Body of pancreas (tissue), 4 donors: Measurements from ENCODE around the gene MED22. TPM values are rescaled to one million over a fixed set of nuclear protein-coding genes. Genes with fewer than 3 reads are reported as not detected.
A peak's percentile ranks its signal among the peaks of the same experiment; 100 is the strongest.

Experiments used
- ATAC-seq: fragments of 150-250 bp; one replicate; pipeline ENCODE4 v1.9.1; 2016
- DNase-seq, 4 donors: peaks; one replicate each; pipeline ENCODE4 v3.0.0-alpha.2; 2019
- H3K27ac ChIP-seq, 4 donors: fragments of 200-600 bp; sonication (generic); 1 replicate in 3 of 4; 2 replicates in 1 of 4; pipeline versions ENCODE4 v1.5.1 to v1.6.1; 2016 to 2019; ENCODE audit warnings: mild to moderate bottlenecking in 1 of 4, mixed read lengths in 1 of 4, moderate library complexity in 1 of 4
- H3K27me3 ChIP-seq, 2 donors: fragments of 200-600 bp; sonication (generic); one replicate each; pipeline ENCODE4 v1.6.0; 2016; ENCODE audit warnings: mild to moderate bottlenecking in 1 of 2
- H3K36me3 ChIP-seq, 2 donors: fragments of 200-600 bp; sonication (generic); replicated peaks in 1 of 2; 2 replicates each; pipeline ENCODE4 v1.5.1; 2016; ENCODE audit warnings: low read depth in 2 of 2; ENCODE audit not compliant: insufficient read depth in 1 of 2
- H3K4me1 ChIP-seq: fragments of 200-600 bp; sonication (generic); one replicate; pipeline ENCODE4 v1.6.0; 2016
- H3K4me3 ChIP-seq, 2 donors: fragments of 200-600 bp; sonication (generic); 1 replicate in 1 of 2; 2 replicates in 1 of 2; pipeline ENCODE4 v1.5.1; 2016 to 2019
- H3K9me3 ChIP-seq, 3 donors: fragments of 200-600 bp; sonication (generic); 1 replicate in 2 of 3; 2 replicates in 1 of 3; pipeline ENCODE4 v1.5.1; 2016
- CTCF ChIP-seq, 7 experiments: fragments of 450-650 bp in 4 of 7; fragments of 200-600 bp in 3 of 7; sonication (generic) in 3 of 7; IDR thresholded peaks; one replicate each; pipeline ENCODE4 v1.5.1; 2016 to 2019; ENCODE audit warnings: antibody characterized with exemption in 7 of 7
- POLR2A ChIP-seq, 3 donors: fragments of 450-650 bp; IDR thresholded peaks; one replicate each; pipeline ENCODE4 v1.6.1; 2016; ENCODE audit warnings: antibody characterized with exemption in 3 of 3, mild to moderate bottlenecking in 2 of 3
- WGBS, 2 donors: methylation state at CpG; one replicate each; pipeline ENCODE4 v1.1.5; 2017; 5-methylcytosine and 5-hydroxymethylcytosine counted together
- intact Hi-C: fragments of 100-400 bp; cut with DNase I; formaldehyde crosslinking; loops from one replicate; pipeline ENCODE4 v1.15.1; 2023
- total RNA-seq, 2 donors: library from RNA; depleted of rRNA; stranded (reverse); fragments of >200 nt; gene quantifications; one replicate each; pipeline ENCODE4 v1.1.0, GENCODE V29; 2016

MED22 gene
- total RNA-seq, 2 donors from 2014 or later, result 15.8 to 16.3 TPM

- DNase-seq, result no peak
- intact Hi-C loops, result loop anchor here (10.0 kb wide), 2 partner anchors 152 to 298 kb away; partner anchors contain the start of gene GTF3C5
These were observed 14.9 kb downstream of the MED22 start for GRCh38 chr9:133333011-133333410.

GRCh38 chr9:133332381-133332730 lies 15.6 kb downstream of the MED22 start:
- WGBS, 2 donors, result 88 to 90% methylated on average over 18 of the region's 20 CpGs

More at GRCh38 chr9:133333011-133333410, 14.9 kb downstream of the MED22 start:
- Histone ChIP-seq H3K9me3 (no peaks in the 10 kb centered on the region), H3K4me3 (no peak overlapping the region), H3K27ac (no peak overlapping the region), H3K27me3 (no peaks in the 10 kb centered on the region), H3K4me1 (peaks cover 28% of the 10 kb centered on the region), H3K36me3 (peaks cover 24 to 27% of the 10 kb centered on the region in 2 donors)
- 88 to 93% methylated on average over 11 of the region's 11 CpGs for WGBS, 2 donors
- no peak for TF ChIP-seq CTCF (IDR thresholded peaks at IDR 0.05)
- TF ChIP-seq POLR2A (IDR thresholded peaks at IDR 0.05), result no peak
- no peak for ATAC-seq

GRCh38 chr9:133331641-133332380 lies 16.1 kb downstream of the MED22 start:
- peaks cover 26% of the 10 kb centered on the region for H3K4me1 ChIP-seq
- intact Hi-C loops, result loop anchor here (10.0 kb wide), 2 partner anchors 153 to 297 kb away; partner anchors contain the start of gene GTF3C5
- no peak overlapping the region for H3K27ac ChIP-seq
- H3K4me3 ChIP-seq, result no peak overlapping the region
- TF ChIP-seq POLR2A (IDR thresholded peaks at IDR 0.05), result no peak
- TF ChIP-seq CTCF (IDR thresholded peaks at IDR 0.05), result no peak
- DNase-seq (peak in 1 of 4 donors; percentile 9), ATAC-seq (no peak)
- no peaks in the 10 kb centered on the region for H3K9me3 ChIP-seq
- no peaks in the 10 kb centered on the region for H3K27me3 ChIP-seq
- WGBS, 2 donors, result 91 to 95% methylated on average over 38 to 47 of the region's 57 CpGs
- peaks cover 24 to 27% of the 10 kb centered on the region in 2 donors for H3K36me3 ChIP-seq

More at GRCh38 chr9:133332381-133332730, 15.6 kb downstream of the MED22 start:
- Histone ChIP-seq H3K36me3 (peaks cover 24 to 27% of the 10 kb centered on the region in 2 donors), H3K27me3 (no peaks in the 10 kb centered on the region), H3K4me3 (no peak overlapping the region), H3K27ac (no peak overlapping the region), H3K9me3 (no peaks in the 10 kb centered on the region), H3K4me1 (peaks cover 28% of the 10 kb centered on the region)
- TF ChIP-seq CTCF (IDR thresholded peaks at IDR 0.05) (no peak), POLR2A (IDR thresholded peaks at IDR 0.05) (no peak)
- ATAC-seq, result no peak
- intact Hi-C loops, result loop anchor here (10.0 kb wide), 2 partner anchors 152 to 298 kb away; partner anchors contain the start of gene GTF3C5
- DNase-seq, result peak in 1 of 4 donors; percentile 6

- Histone ChIP-seq H3K9me3 (no peaks in the 10 kb centered on the region), H3K36me3 (peaks cover 24 to 27% of the 10 kb centered on the region in 2 donors), H3K27ac (no peak overlapping the region), H3K4me3 (no peak overlapping the region), H3K27me3 (no peaks in the 10 kb centered on the region), H3K4me1 (peaks cover 20% of the 10 kb centered on the region)
- no peak for TF ChIP-seq CTCF (IDR thresholded peaks at IDR 0.05)
- TF ChIP-seq POLR2A (IDR thresholded peaks at IDR 0.05), result no peak
- WGBS, 2 donors, result 82 to 88% methylated on average over 19 of the region's 19 CpGs
- intact Hi-C loops, result loop anchor here (10.0 kb wide), 2 partner anchors 154 to 296 kb away; partner anchors contain the start of gene GTF3C5
- no peak for ATAC-seq
- DNase-seq, result peak in 1 of 4 donors; percentile 9
These were observed 16.7 kb downstream of the MED22 start for GRCh38 chr9:133331221-133331620.
